Spleen (tissue), 13 donors: Measurements from ENCODE around the gene HDX. TPM values are rescaled to one million over a fixed set of nuclear protein-coding genes. Genes with fewer than 3 reads are reported as not detected.
"Not testable (repeated sequence)": the region's sequence is repeated elsewhere in the genome, so short reads cannot be mapped to it uniquely, and the experiment has no call there.

Experiments used
- DNase-seq: peaks from one replicate; pipeline ENCODE4 v3.0.0-alpha.2; 2020
- H3K27ac ChIP-seq, 8 donors: fragments of 200-600 bp; sonication (generic) in 7 of 8; 1 replicate in 4 of 8; 2 replicates in 4 of 8; pipeline versions ENCODE4 v1.5.0 to v1.8.0; 2016 to 2021; ENCODE audit warnings: inconsistent platforms in 4 of 8, mild to moderate bottlenecking in 4 of 8, moderate library complexity in 1 of 8
- H3K27me3 ChIP-seq, 7 donors: fragments of 200-600 bp; sonication (generic) in 6 of 7; replicated peaks in 1 of 7; 1 replicate in 4 of 7; 2 replicates in 3 of 7; pipeline versions ENCODE4 v1.5.0 to v1.8.0; 2016 to 2021; ENCODE audit warnings: inconsistent platforms in 3 of 7, mild to moderate bottlenecking in 1 of 7
- H3K36me3 ChIP-seq, 6 donors: fragments of 200-600 bp; sonication (generic) in 5 of 6; 1 replicate in 4 of 6; 2 replicates in 2 of 6; pipeline versions ENCODE4 v1.5.0 to v1.8.0; 2016 to 2021; ENCODE audit warnings: inconsistent platforms in 2 of 6
- H3K4me1 ChIP-seq, 6 donors: fragments of 200-600 bp; sonication (generic) in 5 of 6; 1 replicate in 3 of 6; 2 replicates in 3 of 6; pipeline versions ENCODE4 v1.5.0 to v1.8.0; 2016 to 2021; ENCODE audit warnings: inconsistent platforms in 3 of 6
- H3K4me3 ChIP-seq, 8 donors: fragments of 200-600 bp; sonication (generic) in 7 of 8; 1 replicate in 4 of 8; 2 replicates in 4 of 8; pipeline versions ENCODE4 v1.5.0 to v1.8.0; 2016 to 2021; ENCODE audit warnings: inconsistent platforms in 4 of 8, mild to moderate bottlenecking in 4 of 8, moderate library complexity in 2 of 8
- H3K9me3 ChIP-seq, 8 donors: fragments of 200-600 bp; sonication (generic) in 7 of 8; 1 replicate in 4 of 8; 2 replicates in 4 of 8; pipeline versions ENCODE4 v1.5.0 to v1.8.0; 2016 to 2021; ENCODE audit warnings: inconsistent platforms in 4 of 8
- POLR2A ChIP-seq, 3 donors: fragments of 450-650 bp; IDR thresholded peaks; one replicate each; pipeline ENCODE4 v1.5.1; 2017; ENCODE audit warnings: antibody characterized with exemption in 3 of 3, mild to moderate bottlenecking in 1 of 3
- POLR2AphosphoS5 ChIP-seq, 3 donors: sonication (generic); formaldehyde crosslinking; IDR thresholded peaks; one replicate each; pipeline ENCODE4 v1.5.1; 2017; ENCODE audit warnings: antibody characterized with exemption in 3 of 3
- WGBS, 5 donors: extraction: QIAGEN DNeasy Blood & Tissue Kit in 3 of 5; methylation state at CpG; one replicate each; pipeline versions ENCODE4 v1.1.5 to v1.1.7; 2013 to 2018; 5-methylcytosine and 5-hydroxymethylcytosine counted together
- intact Hi-C: fragments of 100-400 bp; cut with DNase I; formaldehyde crosslinking; loops from one replicate; pipeline ENCODE4 v1.15.0; 2023; ENCODE audit warnings: low total_unique reads
- long read RNA-seq, 2 donors: transcript quantifications; one replicate each; lab custom pipeline, GENCODE V29; 2026
- polyA plus RNA-seq, 3 donors: library from polyadenylated mRNA; stranded (reverse); fragments of 200-250 nt; gene quantifications; one replicate each; pipeline ENCODE4 v1.2.1, GENCODE V29; 2013
- total RNA-seq, 7 donors: library from RNA; depleted of rRNA in 3 of 7; stranded (reverse); fragments of >200 nt in 3 of 7; fragmentation: NEBNext Ultra II Directional in 4 of 7; extraction: Animal tissue kit (Norgen Biotek cat#: 25700) in 4 of 7; gene quantifications; one replicate each; pipeline versions ENCODE4 v1.1.0 to v1.2.1, GENCODE V29; 2016 to 2021
- TF ChIP-seq, protein P1 (sequence below), 11 experiments: fragments of 200-600 bp in 7 of 11; fragments of 450-650 bp in 4 of 11; sonication (generic) in 4 of 11; IDR thresholded peaks in 8 of 11; conservative IDR thresholded peaks in 3 of 11; 1 replicate in 7 of 11; 2 replicates in 4 of 11; pipeline versions ENCODE4 v1.4.0 to v1.8.0; 2016 to 2021; ENCODE audit warnings: antibody characterized with exemption in 11 of 11, inconsistent platforms in 4 of 11, mild to moderate bottlenecking in 1 of 11
- donor health status: healthy with polysubstance abuse.
- donor health status: DM: no; HTN: no; CAD: no; lungs with moderate emphysema.
- donor health status: DM: no; HTN: no; CAD: no.
- donor health status: Bipolar disorder and iron deficiency.
- donor health status: healthy.
- donor health status: DM: no; HTN: no; CAD: no.
- donor health status: DM: yes; HTN: yes; CAD: no.

Gene HDX, protein sequence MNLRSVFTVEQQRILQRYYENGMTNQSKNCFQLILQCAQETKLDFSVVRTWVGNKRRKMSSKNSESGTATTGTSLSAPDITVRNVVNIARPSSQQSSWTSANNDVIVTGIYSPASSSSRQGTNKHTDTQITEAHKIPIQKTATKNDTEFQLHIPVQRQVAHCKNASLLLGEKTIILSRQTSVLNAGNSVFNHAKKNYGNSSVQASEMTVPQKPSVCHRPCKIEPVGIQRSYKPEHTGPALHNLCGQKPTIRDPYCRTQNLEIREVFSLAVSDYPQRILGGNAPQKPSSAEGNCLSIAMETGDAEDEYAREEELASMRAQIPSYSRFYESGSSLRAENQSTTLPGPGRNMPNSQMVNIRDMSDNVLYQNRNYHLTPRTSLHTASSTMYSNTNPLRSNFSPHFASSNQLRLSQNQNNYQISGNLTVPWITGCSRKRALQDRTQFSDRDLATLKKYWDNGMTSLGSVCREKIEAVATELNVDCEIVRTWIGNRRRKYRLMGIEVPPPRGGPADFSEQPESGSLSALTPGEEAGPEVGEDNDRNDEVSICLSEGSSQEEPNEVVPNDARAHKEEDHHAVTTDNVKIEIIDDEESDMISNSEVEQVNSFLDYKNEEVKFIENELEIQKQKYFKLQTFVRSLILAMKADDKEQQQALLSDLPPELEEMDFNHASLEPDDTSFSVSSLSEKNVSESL
- total RNA-seq = 1 to 10 TPM; 3.2 to 9.6 (median 6.8) TPM
- polyA plus RNA-seq = under 1 TPM; 0.37 to 0.93 (median 0.38) TPM
- long read RNA-seq, donor 1 = 0 reads
- long read RNA-seq, donor 2 = 0 reads

DNA sequence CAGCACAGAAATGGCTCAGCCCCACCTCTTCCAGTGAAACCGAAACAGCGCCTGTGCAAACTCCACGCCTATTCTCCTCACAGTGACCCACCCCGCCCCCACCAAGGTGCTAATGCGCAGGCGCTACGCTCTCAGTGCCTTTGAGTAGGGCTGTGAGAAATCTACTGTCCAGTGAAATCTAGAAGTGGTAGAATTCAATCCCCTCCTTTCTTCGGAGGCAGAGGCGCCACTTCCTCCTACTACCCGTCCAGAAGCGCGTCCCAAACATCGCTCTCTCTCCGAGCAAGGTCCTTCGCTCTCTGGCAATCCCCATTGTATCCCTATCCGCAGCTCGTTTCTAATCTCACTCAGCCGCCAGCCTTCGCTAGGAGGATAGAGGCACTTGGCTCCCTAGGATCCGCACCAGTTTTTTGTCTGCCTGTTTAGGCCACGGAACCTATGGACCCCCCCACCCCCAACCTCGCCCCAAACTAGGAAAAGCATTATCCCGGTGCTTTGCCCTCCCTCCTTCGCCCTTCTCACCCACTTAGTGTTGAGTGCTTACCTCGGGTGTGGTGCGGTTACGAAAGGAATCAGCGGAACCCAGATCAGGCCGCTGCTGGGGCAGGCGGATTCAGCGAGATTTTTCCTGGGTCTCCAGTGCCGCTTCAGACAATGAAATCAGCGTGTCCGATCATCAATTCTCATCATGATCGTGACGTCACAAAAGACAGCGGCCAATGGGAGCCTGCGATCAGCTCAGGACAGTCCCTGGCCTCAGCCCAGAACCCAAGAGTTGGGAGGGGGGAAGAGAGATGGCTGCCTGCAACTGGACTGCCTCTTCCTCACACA lies at the start of gene HDX:
Gene HDX, minus strand, starts transcription at position 656 of the 831 bp plus-strand sequence. CDS start 27,056 bp downstream, outside the sequence.
- Histone ChIP-seq H3K36me3 (no peaks in the 10 kb centered on the region), H3K4me1 (no peaks in the 10 kb centered on the region), H3K27me3 (no peaks in the 10 kb centered on the region), H3K4me3 (peak within 1 kb of the TSS; percentile 25 to 70 (median 38)), H3K9me3 (no peaks in the 10 kb centered on the region), H3K27ac (peak within 1 kb of the TSS; percentile 61 to 90 (median 86))
- intact Hi-C loops = no loop called here
- peak; percentile 87 for DNase-seq
- TF ChIP-seq, protein P1, sequence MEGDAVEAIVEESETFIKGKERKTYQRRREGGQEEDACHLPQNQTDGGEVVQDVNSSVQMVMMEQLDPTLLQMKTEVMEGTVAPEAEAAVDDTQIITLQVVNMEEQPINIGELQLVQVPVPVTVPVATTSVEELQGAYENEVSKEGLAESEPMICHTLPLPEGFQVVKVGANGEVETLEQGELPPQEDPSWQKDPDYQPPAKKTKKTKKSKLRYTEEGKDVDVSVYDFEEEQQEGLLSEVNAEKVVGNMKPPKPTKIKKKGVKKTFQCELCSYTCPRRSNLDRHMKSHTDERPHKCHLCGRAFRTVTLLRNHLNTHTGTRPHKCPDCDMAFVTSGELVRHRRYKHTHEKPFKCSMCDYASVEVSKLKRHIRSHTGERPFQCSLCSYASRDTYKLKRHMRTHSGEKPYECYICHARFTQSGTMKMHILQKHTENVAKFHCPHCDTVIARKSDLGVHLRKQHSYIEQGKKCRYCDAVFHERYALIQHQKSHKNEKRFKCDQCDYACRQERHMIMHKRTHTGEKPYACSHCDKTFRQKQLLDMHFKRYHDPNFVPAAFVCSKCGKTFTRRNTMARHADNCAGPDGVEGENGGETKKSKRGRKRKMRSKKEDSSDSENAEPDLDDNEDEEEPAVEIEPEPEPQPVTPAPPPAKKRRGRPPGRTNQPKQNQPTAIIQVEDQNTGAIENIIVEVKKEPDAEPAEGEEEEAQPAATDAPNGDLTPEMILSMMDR (IDR thresholded peaks at IDR 0.05 in 8 of 11, conservative IDR thresholded peaks at IDR 0.05 in 3 of 11) = no peak
- TF ChIP-seq POLR2A (IDR thresholded peaks at IDR 0.05) (peak in 1 of 3 donors; percentile 36), POLR2AphosphoS5 (IDR thresholded peaks at IDR 0.05) (peak in 2 of 3 donors; percentile 69 to 73)
- WGBS, 5 donors = 0 to 32% (median 2%) methylated on average over 28 to 38 of the region's 38 CpGs

DNA sequence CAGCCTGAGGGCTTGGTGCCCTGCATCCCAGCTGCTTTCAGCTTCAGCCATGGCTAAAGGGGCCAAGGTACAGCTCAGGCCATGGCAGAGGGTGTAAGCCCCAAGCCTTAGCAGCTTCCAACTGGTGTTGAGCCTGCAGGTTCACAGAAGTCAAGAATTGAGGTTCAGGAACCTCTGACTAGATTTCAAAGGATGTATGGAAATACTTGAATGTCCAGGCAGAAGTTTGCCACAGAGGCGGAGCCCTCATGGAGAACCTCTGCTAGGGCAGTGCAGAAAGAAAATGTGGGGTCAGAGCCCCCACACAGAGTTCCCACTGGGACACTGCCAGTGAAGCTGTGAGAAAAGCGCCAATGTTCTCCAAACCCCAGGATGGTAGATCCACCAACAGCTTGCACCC lies 39.1 kb upstream of the HDX start:
- H3K27ac ChIP-seq, H3K4me1 ChIP-seq, intact Hi-C loops, H3K4me3 ChIP-seq, H3K27me3 ChIP-seq, DNase-seq, H3K36me3 ChIP-seq: not testable (repeated sequence)
- 80 to 100% (median 89%) methylated on average over 1 to 2 of the region's 2 CpGs for WGBS, 5 donors
- peaks cover 0 to 35% (median 15%) of the 10 kb centered on the region in 8 donors for H3K9me3 ChIP-seq

DNA sequence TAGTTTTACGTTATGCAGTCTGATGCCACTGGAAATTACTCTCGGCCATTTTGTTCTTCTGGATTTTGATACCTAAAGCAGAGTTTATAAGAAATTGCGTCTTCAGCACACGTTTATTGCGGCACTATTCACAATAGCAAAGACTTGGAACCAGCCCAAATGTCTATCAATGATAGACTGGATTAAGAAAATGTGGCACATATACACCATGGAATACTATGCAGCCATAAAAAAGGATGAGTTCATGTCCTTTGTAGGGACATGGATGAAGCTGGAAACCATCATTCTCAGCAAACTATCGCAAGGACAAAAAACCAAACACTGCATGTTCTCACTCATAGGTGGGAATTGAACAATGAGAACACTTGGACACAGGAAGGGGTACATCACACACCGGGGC lies 35.4 kb upstream of the HDX start:
- intact Hi-C loops, H3K27me3 ChIP-seq, H3K36me3 ChIP-seq, H3K4me3 ChIP-seq, H3K4me1 ChIP-seq, DNase-seq, H3K27ac ChIP-seq: not testable (repeated sequence)
- 87 to 97% (median 93%) methylated on average over 6 to 7 of the region's 7 CpGs for WGBS, 5 donors
- H3K9me3 ChIP-seq = peaks cover 0 to 32% (median 15%) of the 10 kb centered on the region in 8 donors

DNA sequence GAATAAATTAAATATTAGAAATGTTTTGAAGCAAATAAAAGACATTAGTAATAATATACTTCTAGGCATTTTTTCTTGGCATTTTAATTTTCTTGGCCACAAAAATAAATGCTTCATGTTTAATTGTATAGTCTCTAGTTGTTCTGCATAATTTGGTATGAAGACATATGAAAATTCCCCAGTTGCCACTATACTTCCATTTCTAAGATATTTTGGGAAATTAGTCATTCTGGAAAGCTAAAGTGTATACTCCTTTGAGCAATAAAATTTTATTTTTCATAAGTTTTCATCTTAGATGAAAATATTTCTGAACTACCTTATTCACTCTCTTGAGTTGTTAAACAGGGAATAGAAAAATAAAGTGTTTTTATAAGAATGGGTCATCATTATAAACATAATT lies 13.8 kb downstream of the HDX start:
- Histone ChIP-seq H3K36me3 (no peaks in the 10 kb centered on the region), H3K4me1 (no peaks in the 10 kb centered on the region), H3K27me3 (no peaks in the 10 kb centered on the region), H3K9me3 (peaks cover 0 to 20% (median 3%) of the 10 kb centered on the region in 8 donors), H3K4me3 (no peak overlapping the region), H3K27ac (no peak overlapping the region)
- no peak for DNase-seq
- TF ChIP-seq POLR2AphosphoS5 (IDR thresholded peaks at IDR 0.05) (no peak), POLR2A (IDR thresholded peaks at IDR 0.05) (no peak)
- TF ChIP-seq, protein P1 (IDR thresholded peaks at IDR 0.05 in 8 of 11, conservative IDR thresholded peaks at IDR 0.05 in 3 of 11) = no peak
- intact Hi-C loops = no loop called here
